Measurements from ENCODE around the gene VLDLR. TPM values are rescaled to one million over a fixed set of nuclear protein-coding genes. Genes with fewer than 3 reads are reported as not detected.

The VLDLR gene
- total RNA-seq, 1 experiment from 2014 or later = 1.2 TPM

DNA sequence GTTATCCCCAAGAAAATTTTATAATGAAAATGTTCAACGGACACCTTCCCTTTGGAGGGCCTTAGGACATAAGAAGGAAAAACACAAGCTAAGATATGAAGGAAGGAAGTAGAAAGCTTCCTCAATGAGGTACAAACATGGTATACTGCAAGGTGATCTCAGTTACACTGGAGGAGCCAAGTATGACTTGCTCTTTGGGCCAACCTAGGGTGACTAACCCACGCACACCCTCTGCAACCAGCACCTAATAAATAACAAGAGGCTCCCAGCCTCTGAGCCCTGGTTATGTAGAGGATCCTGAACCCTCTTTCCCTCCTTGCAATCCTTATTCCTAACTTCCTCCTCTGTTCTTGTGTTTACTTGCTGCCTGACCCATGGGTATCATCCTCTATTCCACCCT is 57.4 kb downstream of the VLDLR start:
- ATAC-seq = no peak

DNA sequence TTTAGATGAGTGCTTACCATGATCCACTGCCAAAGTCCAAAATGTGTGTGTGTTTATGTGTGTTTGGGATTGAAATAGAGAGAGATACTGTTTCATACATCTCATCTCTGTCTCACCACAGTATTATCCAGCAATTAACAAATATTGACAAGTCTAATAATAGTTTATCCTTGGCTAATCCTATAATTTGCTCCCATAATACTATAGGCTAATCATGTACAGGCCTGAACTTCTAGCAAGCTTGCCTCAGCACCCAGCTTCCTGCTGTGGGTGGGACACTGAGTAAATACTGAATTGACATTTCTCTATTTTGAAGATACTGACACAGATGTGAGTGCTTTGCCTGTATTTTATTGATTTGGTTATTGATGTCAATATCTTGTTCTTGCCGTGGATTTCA is 60.4 kb downstream of the VLDLR start:
- intact Hi-C loops (cut with micrococcal nuclease) = no loop called here

More for the DNA sequence above, 57.4 kb downstream of the VLDLR start:
- Histone ChIP-seq H3K36me3 (ENCODE audit: low read depth, low read length) (no peaks in the 10 kb centered on the region), H3K9ac (ENCODE audit: low read length) (no peak overlapping the region), H3K4me3 (ENCODE audit: low read length) (no peak overlapping the region), H4K20me1 (ENCODE audit: low read length) (no peaks in the 10 kb centered on the region), H3K79me2 (ENCODE audit: low read length) (no peaks in the 10 kb centered on the region), H3K4me2 (ENCODE audit: low read length) (no peak overlapping the region), H3K27me3 (ENCODE audit: low read length) (no peaks in the 10 kb centered on the region), H3K9me2 (replicated peaks; ENCODE audit: low read length) (no peaks in the 10 kb centered on the region), H2AFZ (ENCODE audit: low read length) (no peak overlapping the region), H3K4me1 (ENCODE audit: insufficient read depth, low read length) (no peaks in the 10 kb centered on the region; the same call in 1 of the 2 replicates), H3K9me3 (ENCODE audit: low read length) (no peaks in the 10 kb centered on the region), H3K27ac (ENCODE audit: low read length) (no peak overlapping the region), H3F3A (ENCODE audit: low read length, unreplicated experiment) (no peaks in the 10 kb centered on the region)
- ChIA-PET CTCF (no interaction called here), POLR2A (ENCODE audit: unreplicated experiment) (no interaction called here)
- no TSS peak for BruUV-seq (replicated peaks)
- intact Hi-C loops (cut with micrococcal nuclease) = no loop called here
- DNase-seq = no peak
- no peak for TF ChIP-seq EZH2phosphoT487 (IDR thresholded peaks at IDR 0.05; ENCODE audit: borderline replicate concordance, low read length)
- TF ChIP-seq, protein P1, sequence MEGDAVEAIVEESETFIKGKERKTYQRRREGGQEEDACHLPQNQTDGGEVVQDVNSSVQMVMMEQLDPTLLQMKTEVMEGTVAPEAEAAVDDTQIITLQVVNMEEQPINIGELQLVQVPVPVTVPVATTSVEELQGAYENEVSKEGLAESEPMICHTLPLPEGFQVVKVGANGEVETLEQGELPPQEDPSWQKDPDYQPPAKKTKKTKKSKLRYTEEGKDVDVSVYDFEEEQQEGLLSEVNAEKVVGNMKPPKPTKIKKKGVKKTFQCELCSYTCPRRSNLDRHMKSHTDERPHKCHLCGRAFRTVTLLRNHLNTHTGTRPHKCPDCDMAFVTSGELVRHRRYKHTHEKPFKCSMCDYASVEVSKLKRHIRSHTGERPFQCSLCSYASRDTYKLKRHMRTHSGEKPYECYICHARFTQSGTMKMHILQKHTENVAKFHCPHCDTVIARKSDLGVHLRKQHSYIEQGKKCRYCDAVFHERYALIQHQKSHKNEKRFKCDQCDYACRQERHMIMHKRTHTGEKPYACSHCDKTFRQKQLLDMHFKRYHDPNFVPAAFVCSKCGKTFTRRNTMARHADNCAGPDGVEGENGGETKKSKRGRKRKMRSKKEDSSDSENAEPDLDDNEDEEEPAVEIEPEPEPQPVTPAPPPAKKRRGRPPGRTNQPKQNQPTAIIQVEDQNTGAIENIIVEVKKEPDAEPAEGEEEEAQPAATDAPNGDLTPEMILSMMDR (conservative IDR thresholded peaks at IDR 0.05; ENCODE audit: low read depth, low read length) = no peak
- no peak for TF ChIP-seq EZH2 (IDR thresholded peaks at IDR 0.05; ENCODE audit: low read length, unreplicated experiment)

DNA sequence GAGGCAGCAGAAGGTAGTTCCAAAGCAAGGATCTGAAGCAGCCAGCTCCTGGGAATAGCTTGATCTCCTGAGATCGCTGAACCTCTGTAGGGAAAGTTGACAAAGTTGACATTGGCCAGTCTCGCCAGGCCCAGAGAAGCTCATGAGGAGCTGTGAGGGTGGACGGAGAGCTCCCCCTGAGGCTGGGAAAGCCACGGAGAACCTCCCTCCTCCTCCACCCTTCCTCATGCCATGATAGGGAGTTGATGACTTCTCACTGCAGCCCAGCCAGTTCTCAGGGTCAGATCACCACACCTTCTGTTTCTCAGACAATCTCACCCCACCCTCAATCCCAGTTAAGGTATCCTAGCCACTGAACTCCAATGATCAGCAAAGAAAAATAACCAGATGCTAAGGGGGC is 65.3 kb downstream of the VLDLR start:
- Histone ChIP-seq H3F3A (ENCODE audit: low read length, unreplicated experiment) (no peaks in the 10 kb centered on the region), H3K4me3 (ENCODE audit: low read length) (no peak overlapping the region), H3K9me3 (ENCODE audit: low read length) (no peaks in the 10 kb centered on the region), H3K9me2 (replicated peaks; ENCODE audit: low read length) (no peaks in the 10 kb centered on the region), H3K36me3 (ENCODE audit: low read depth, low read length) (no peaks in the 10 kb centered on the region), H3K4me2 (ENCODE audit: low read length) (no peak overlapping the region), H4K20me1 (ENCODE audit: low read length) (no peaks in the 10 kb centered on the region), H3K9ac (ENCODE audit: low read length) (no peak overlapping the region), H3K79me2 (ENCODE audit: low read length) (no peaks in the 10 kb centered on the region), H3K27ac (ENCODE audit: low read length) (no peak overlapping the region), H3K27me3 (ENCODE audit: low read length) (no peaks in the 10 kb centered on the region), H2AFZ (ENCODE audit: low read length) (no peak overlapping the region), H3K4me1 (ENCODE audit: insufficient read depth, low read length) (no peaks in the 10 kb centered on the region)
- ATAC-seq (no peak), DNase-seq (no peak)
- ChIA-PET POLR2A (ENCODE audit: unreplicated experiment) (no interaction called here), CTCF (no interaction called here)
- intact Hi-C loops (cut with micrococcal nuclease) = no loop called here
- no peak for TF ChIP-seq EZH2phosphoT487 (IDR thresholded peaks at IDR 0.05; ENCODE audit: borderline replicate concordance, low read length)
- TF ChIP-seq EZH2 (IDR thresholded peaks at IDR 0.05; ENCODE audit: low read length, unreplicated experiment) = no peak
- TF ChIP-seq, protein P1 (conservative IDR thresholded peaks at IDR 0.05; ENCODE audit: low read depth, low read length) = no peak
- BruUV-seq (replicated peaks) = no TSS peak

More for the DNA sequence above, 60.4 kb downstream of the VLDLR start:
- no peak for ATAC-seq
- CTCF ChIA-PET = no interaction called here
- Histone ChIP-seq H3K9ac (ENCODE audit: low read length) (no peak overlapping the region), H4K20me1 (ENCODE audit: low read length) (no peaks in the 10 kb centered on the region), H3K36me3 (ENCODE audit: low read depth, low read length) (no peaks in the 10 kb centered on the region), H2AFZ (ENCODE audit: low read length) (no peak overlapping the region), H3K9me3 (ENCODE audit: low read length) (no peaks in the 10 kb centered on the region), H3K4me1 (ENCODE audit: insufficient read depth, low read length) (no peaks in the 10 kb centered on the region; the same call in 1 of the 2 replicates), H3K4me2 (ENCODE audit: low read length) (no peak overlapping the region), H3K4me3 (ENCODE audit: low read length) (no peak overlapping the region), H3K27ac (ENCODE audit: low read length) (no peak overlapping the region), H3K27me3 (ENCODE audit: low read length) (no peaks in the 10 kb centered on the region), H3F3A (ENCODE audit: low read length, unreplicated experiment) (no peaks in the 10 kb centered on the region), H3K9me2 (replicated peaks; ENCODE audit: low read length) (no peaks in the 10 kb centered on the region), H3K79me2 (ENCODE audit: low read length) (no peaks in the 10 kb centered on the region)
- BruUV-seq (replicated peaks) = no TSS peak
- no peak for DNase-seq
- POLR2A ChIA-PET (ENCODE audit: unreplicated experiment) = no interaction called here
- TF ChIP-seq, protein P1 (conservative IDR thresholded peaks at IDR 0.05; ENCODE audit: low read depth, low read length) = no peak
- TF ChIP-seq EZH2 (IDR thresholded peaks at IDR 0.05; ENCODE audit: low read length, unreplicated experiment) (no peak), EZH2phosphoT487 (IDR thresholded peaks at IDR 0.05; ENCODE audit: borderline replicate concordance, low read length) (no peak)

All from PC-3 (cell line).